HEK293 (cell line): Measurements from ENCODE around the gene TLCD3B.
A peak's percentile ranks its signal among the peaks of the same experiment; 100 is the strongest.

Experiments used
- CTCF ChIA-PET: fragments of 350-600 bp; formaldehyde crosslinking; extraction: SDS; loops from one replicate; lab custom pipeline; 2021; ENCODE audit warnings: antibody characterized with exemption; lab: Yijun Ruan, JAX
- POLR2A ChIA-PET: fragments of 300-600 bp; formaldehyde crosslinking; extraction: SDS; loops from one replicate; lab custom pipeline; 2020; ENCODE audit warnings: antibody characterized with exemption, inconsistent platforms; lab: Yijun Ruan, JAX
- H3K27ac ChIP-seq: fragments of 200-500 bp; sonication (Bioruptor generic); 2 replicates; pipeline ENCODE4 v1.5.1; 2014; ENCODE audit warnings: low read depth, low read length, control low read depth, inconsistent platforms; ENCODE audit errors: extremely low read depth
- H3K36me3 ChIP-seq, 2 experiments: fragments of 200-500 bp in 1 of 2; sonication (Bioruptor generic) in 1 of 2; 1 replicate in 1 of 2; 2 replicates in 1 of 2; pipeline ENCODE4 v1.5.1; 2014 to 2017; ENCODE audit warnings: inconsistent platforms in 2 of 2, low read length in 2 of 2; ENCODE audit not compliant: control insufficient read depth in 2 of 2, insufficient read depth in 1 of 2
- H3K4me1 ChIP-seq: fragments of 200-500 bp; sonication (Bioruptor generic); 2 replicates; pipeline ENCODE4 v1.5.1; 2014; ENCODE audit warnings: mild to moderate bottlenecking, low read length, inconsistent platforms; ENCODE audit not compliant: control insufficient read depth, insufficient read depth
- H3K4me3 ChIP-seq: 2 replicates; pipeline ENCODE4 v1.5.1; 2011; ENCODE audit warnings: low read depth, mild to moderate bottlenecking, control low read depth, low read length, moderate library complexity
- H3K9me3 ChIP-seq: fragments of 200-500 bp; sonication (Bioruptor generic); 2 replicates; pipeline ENCODE4 v1.5.1; 2014; ENCODE audit warnings: low read depth, low read length, inconsistent platforms; ENCODE audit not compliant: control insufficient read depth, insufficient read depth
- GLI4 ChIP-seq: fragments of 450-650 bp; formaldehyde crosslinking; IDR thresholded peaks from 2 replicates; pipeline ENCODE4 v1.5.1; 2016; ENCODE audit warnings: missing biosample characterization, missing genetic modification characterization
- GLIS2 ChIP-seq: fragments of 450-650 bp; formaldehyde crosslinking; IDR thresholded peaks from 2 replicates; pipeline ENCODE4 v1.5.1; 2016; ENCODE audit warnings: missing biosample characterization, missing genetic modification characterization
- IKZF3 ChIP-seq: fragments of 450-650 bp; IDR thresholded peaks from 2 replicates; pipeline ENCODE4 v1.5.0; 2018; ENCODE audit warnings: missing biosample characterization, mild to moderate bottlenecking, missing genetic modification characterization, moderate library complexity
- MYNN ChIP-seq: fragments of 450-650 bp; formaldehyde crosslinking; IDR thresholded peaks from 2 replicates; pipeline ENCODE4 v1.5.1; 2016; ENCODE audit warnings: missing biosample characterization, missing genetic modification characterization, borderline replicate concordance
- MZF1 ChIP-seq: fragments of 450-650 bp; formaldehyde crosslinking; IDR thresholded peaks from 2 replicates; pipeline ENCODE4 v1.5.1; 2017; ENCODE audit warnings: missing biosample characterization, missing genetic modification characterization, borderline replicate concordance
- ZBTB1 ChIP-seq: fragments of 450-650 bp; formaldehyde crosslinking; IDR thresholded peaks from 2 replicates; pipeline ENCODE4 v1.5.1; 2016; ENCODE audit warnings: missing biosample characterization, missing genetic modification characterization
- ZBTB21 ChIP-seq: fragments of 450-650 bp; formaldehyde crosslinking; IDR thresholded peaks from 2 replicates; pipeline ENCODE4 v1.5.1; 2017; ENCODE audit warnings: missing biosample characterization, missing genetic modification characterization
- ZNF114 ChIP-seq: fragments of 450-650 bp; formaldehyde crosslinking; IDR thresholded peaks from 2 replicates; pipeline ENCODE4 v1.5.0; 2017; ENCODE audit warnings: missing biosample characterization, missing genetic modification characterization
- ZNF121 ChIP-seq: fragments of 450-650 bp; formaldehyde crosslinking; IDR thresholded peaks from 2 replicates; pipeline ENCODE4 v1.5.1; 2016; ENCODE audit warnings: missing biosample characterization, missing genetic modification characterization
- ZNF174 ChIP-seq: fragments of 450-650 bp; formaldehyde crosslinking; IDR thresholded peaks from 2 replicates; pipeline ENCODE4 v1.5.0; 2017; ENCODE audit warnings: missing biosample characterization, mild to moderate bottlenecking, missing genetic modification characterization
- ZNF184 ChIP-seq: fragments of 450-650 bp; IDR thresholded peaks from 2 replicates; pipeline ENCODE4 v1.5.1; 2018; ENCODE audit warnings: missing biosample characterization, mild to moderate bottlenecking, missing genetic modification characterization
- ZNF302 ChIP-seq: fragments of 450-650 bp; formaldehyde crosslinking; IDR thresholded peaks from 2 replicates; pipeline ENCODE4 v1.5.1; 2016; ENCODE audit warnings: missing biosample characterization, missing genetic modification characterization, low read depth
- ZNF354C ChIP-seq: fragments of 450-650 bp; formaldehyde crosslinking; IDR thresholded peaks from 2 replicates; pipeline ENCODE4 v1.5.1; 2016; ENCODE audit warnings: missing biosample characterization, missing genetic modification characterization, low read depth, borderline replicate concordance
- ZNF423 ChIP-seq: fragments of 450-650 bp; formaldehyde crosslinking; IDR thresholded peaks from 2 replicates; pipeline ENCODE4 v1.5.1; 2016; ENCODE audit warnings: missing biosample characterization, missing genetic modification characterization
- ZNF433 ChIP-seq: fragments of 450-650 bp; formaldehyde crosslinking; IDR thresholded peaks from 2 replicates; pipeline ENCODE4 v1.5.1; 2016; ENCODE audit warnings: missing biosample characterization, missing genetic modification characterization, low read depth
- ZNF561 ChIP-seq: fragments of 450-650 bp; IDR thresholded peaks from 2 replicates; pipeline ENCODE4 v1.5.1; 2018; ENCODE audit warnings: missing biosample characterization, missing genetic modification characterization, borderline replicate concordance
- ZNF654 ChIP-seq: fragments of 450-650 bp; formaldehyde crosslinking; IDR thresholded peaks from 2 replicates; pipeline ENCODE4 v1.5.1; 2016; ENCODE audit warnings: low read depth, missing biosample characterization, missing genetic modification characterization
- ZNF677 ChIP-seq: fragments of 450-650 bp; IDR thresholded peaks from 2 replicates; pipeline ENCODE4 v1.5.0; 2018; ENCODE audit warnings: missing biosample characterization, mild to moderate bottlenecking, missing genetic modification characterization, moderate library complexity
- ZNF707 ChIP-seq: fragments of 450-650 bp; formaldehyde crosslinking; IDR thresholded peaks from 2 replicates; pipeline ENCODE4 v1.5.1; 2016; ENCODE audit warnings: missing biosample characterization, missing genetic modification characterization
- ZNF747 ChIP-seq: fragments of 450-650 bp; formaldehyde crosslinking; IDR thresholded peaks from 2 replicates; pipeline ENCODE4 v1.5.1; 2016; ENCODE audit warnings: missing biosample characterization, missing genetic modification characterization
- ZNF830 ChIP-seq: fragments of 450-650 bp; IDR thresholded peaks from 2 replicates; pipeline ENCODE4 v1.5.0; 2018; ENCODE audit warnings: missing biosample characterization, missing genetic modification characterization, low read depth, mild to moderate bottlenecking, moderate library complexity
- TF ChIP-seq, protein P1 (sequence below): fragments of 450-650 bp; formaldehyde crosslinking; IDR thresholded peaks from 2 replicates; pipeline ENCODE4 v1.5.1; 2017; ENCODE audit warnings: missing biosample characterization, missing genetic modification characterization
- TF ChIP-seq, protein P2 (sequence below): fragments of 450-650 bp; formaldehyde crosslinking; IDR thresholded peaks from 2 replicates; pipeline ENCODE4; 2016; ENCODE audit warnings: missing biosample characterization, missing genetic modification characterization

TLCD3B gene

DNA sequence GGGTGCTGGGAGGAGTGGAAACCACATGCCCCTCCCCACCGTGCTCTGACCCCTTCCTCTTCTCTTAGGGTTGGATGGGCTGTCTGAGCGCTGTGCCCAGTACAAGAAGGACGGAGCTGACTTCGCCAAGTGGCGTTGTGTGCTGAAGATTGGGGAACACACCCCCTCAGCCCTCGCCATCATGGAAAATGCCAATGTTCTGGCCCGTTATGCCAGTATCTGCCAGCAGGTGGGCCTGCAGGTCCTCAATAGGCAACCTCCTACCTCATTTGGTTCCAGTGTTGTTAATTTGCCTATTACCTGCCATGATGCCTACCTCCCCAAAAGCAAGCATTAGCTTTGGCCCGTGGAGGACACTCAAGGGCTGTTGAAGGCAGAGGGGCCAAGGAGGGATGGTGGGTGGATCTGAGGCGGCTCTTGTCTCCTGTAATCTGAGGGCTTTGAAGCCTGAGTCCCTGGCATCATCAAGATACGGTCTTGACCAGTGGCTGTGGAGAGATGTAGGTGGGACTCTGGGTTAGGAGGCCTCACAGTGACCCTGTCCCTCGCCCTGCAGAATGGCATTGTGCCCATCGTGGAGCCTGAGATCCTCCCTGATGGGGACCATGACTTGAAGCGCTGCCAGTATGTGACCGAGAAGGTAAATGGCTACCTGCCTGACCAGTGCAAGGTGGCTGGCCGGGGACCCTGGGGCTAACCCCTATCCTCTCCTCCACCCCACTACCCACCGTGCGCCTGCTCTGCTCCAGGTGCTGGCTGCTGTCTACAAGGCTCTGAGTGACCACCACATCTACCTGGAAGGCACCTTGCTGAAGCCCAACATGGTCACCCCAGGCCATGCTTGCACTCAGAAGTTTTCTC is 37.9 kb upstream of the TLCD3B start (continued):
- TF ChIP-seq IKZF3 (tag by site-specific recombination) (no peak), ZNF654 (tag by site-specific recombination) (peak; percentile 55), ZNF677 (tag by site-specific recombination) (no peak)

DNA sequence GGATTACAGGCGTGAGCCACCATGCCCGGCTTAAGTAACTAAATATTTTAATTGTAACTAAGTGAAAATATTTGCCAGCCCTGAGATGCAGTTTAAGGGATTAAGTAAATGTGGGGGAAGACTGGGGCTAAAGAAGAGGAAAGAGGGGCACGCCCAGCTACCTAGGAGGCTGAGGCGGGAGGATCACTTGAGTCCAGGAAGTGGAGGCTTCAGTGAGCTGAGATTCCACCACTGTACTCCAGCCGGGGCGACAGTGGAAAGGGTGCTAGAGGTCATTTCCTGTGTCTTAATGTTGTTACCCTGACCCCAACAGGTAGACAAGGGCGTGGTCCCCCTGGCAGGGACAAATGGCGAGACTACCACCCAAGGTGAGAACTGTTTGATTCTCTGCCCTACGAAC is 37.3 kb upstream of the TLCD3B start:
- ChIA-PET POLR2A (interaction anchor here (1.2 kb wide), 1 partner anchor 36 kb away, joined by 3 read pairs; no protein-coding TSS in a partner anchor), CTCF (interaction anchor here (0.7 to 3.6 kb wide), 4 partner anchors 13 to 26 kb away, joined by 3 to 25 read pairs (median 6); partner anchors contain the start of gene TBX6)
- Histone ChIP-seq H3K27ac (no peak overlapping the region), H3K36me3 (peaks cover 42 to 68% of the 10 kb centered on the region in 2 experiments; a peak in 2 of 3 replicates), H3K4me3 (no peak overlapping the region), H3K4me1 (peaks cover 2% of the 10 kb centered on the region; the same call in 1 of the 2 replicates), H3K9me3 (no peaks in the 10 kb centered on the region)
- TF ChIP-seq GLI4 (tag by site-specific recombination): no peak
- TF ChIP-seq ZNF747 (tag by site-specific recombination): 0 out of 2 replicates have a peak, but pooled peaks have one; percentile 32

DNA sequence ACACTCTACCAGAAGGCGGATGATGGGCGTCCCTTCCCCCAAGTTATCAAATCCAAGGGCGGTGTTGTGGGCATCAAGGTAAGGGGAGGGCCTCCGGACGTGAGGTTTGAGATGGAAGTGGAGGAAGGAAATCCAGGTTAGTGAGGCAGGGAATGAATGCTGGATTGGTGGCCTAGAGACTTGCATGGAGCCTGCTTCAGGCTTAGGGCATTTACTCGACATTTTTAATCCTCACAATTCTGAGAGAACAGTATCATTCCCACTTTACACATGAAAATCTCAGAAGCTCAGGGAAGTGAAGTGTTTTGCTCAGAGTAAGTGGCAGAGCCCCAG is 36.5 kb upstream of the TLCD3B start:
- Histone ChIP-seq H3K4me3 (no peak overlapping the region), H3K27ac (no peak overlapping the region), H3K4me1 (peaks cover 2% of the 10 kb centered on the region; the same call in 1 of the 2 replicates), H3K9me3 (no peaks in the 10 kb centered on the region), H3K36me3 (peaks cover 36 to 68% of the 10 kb centered on the region in 2 experiments; a peak in 2 of 3 replicates)
- POLR2A ChIA-PET: interaction anchor here (0.5 to 3.6 kb wide), 6 partner anchors 9 to 708 kb away, joined by 3 to 70 read pairs (median 5); partner anchors contain the start of genes MAZ and PPP4C
- TF ChIP-seq MZF1 (tag by site-specific recombination) (no peak), ZNF561 (tag by site-specific recombination) (no peak), GLI4 (tag by site-specific recombination) (no peak), ZNF174 (tag by site-specific recombination) (no peak), ZNF114 (tag by site-specific recombination) (no peak), ZBTB21 (tag by site-specific recombination) (no peak), ZNF433 (tag by site-specific recombination) (no peak), ZNF184 (tag by site-specific recombination) (no peak), ZNF354C (tag by site-specific recombination) (no peak), ZNF423 (tag by site-specific recombination) (no peak), MYNN (tag by site-specific recombination) (no peak), GLIS2 (tag by site-specific recombination) (no peak), ZBTB1 (tag by site-specific recombination) (no peak), ZNF121 (tag by site-specific recombination) (no peak), ZNF830 (tag by site-specific recombination) (no peak), ZNF707 (no peak), ZNF302 (no peak)
- TF ChIP-seq, protein P1, sequence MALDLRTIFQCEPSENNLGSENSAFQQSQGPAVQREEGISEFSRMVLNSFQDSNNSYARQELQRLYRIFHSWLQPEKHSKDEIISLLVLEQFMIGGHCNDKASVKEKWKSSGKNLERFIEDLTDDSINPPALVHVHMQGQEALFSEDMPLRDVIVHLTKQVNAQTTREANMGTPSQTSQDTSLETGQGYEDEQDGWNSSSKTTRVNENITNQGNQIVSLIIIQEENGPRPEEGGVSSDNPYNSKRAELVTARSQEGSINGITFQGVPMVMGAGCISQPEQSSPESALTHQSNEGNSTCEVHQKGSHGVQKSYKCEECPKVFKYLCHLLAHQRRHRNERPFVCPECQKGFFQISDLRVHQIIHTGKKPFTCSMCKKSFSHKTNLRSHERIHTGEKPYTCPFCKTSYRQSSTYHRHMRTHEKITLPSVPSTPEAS (tag by site-specific recombination): no peak
- TF ChIP-seq, protein P2, sequence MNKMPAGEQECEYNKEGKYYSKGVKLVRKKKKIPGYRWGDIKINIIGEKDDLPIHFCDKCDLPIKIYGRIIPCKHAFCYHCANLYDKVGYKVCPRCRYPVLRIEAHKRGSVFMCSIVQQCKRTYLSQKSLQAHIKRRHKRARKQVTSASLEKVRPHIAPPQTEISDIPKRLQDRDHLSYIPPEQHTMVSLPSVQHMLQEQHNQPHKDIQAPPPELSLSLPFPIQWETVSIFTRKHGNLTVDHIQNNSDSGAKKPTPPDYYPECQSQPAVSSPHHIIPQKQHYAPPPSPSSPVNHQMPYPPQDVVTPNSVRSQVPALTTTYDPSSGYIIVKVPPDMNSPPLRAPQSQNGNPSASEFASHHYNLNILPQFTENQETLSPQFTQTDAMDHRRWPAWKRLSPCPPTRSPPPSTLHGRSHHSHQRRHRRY (tag by site-specific recombination): no peak
- CTCF ChIA-PET: interaction anchor here (2.3 to 3.6 kb wide), 2 partner anchors 13 to 24 kb away, joined by 8 to 25 read pairs; partner anchors contain the start of gene TBX6
